HG02840 (cell line): ENCODE data around the gene UBR3.
"Not testable (repeated sequence)": the region's sequence is repeated elsewhere in the genome, so short reads cannot be mapped to it uniquely, and the experiment has no call there.

Experiments used
- ATAC-seq: cut with Tn5 transposase; IDR thresholded peaks from one replicate; pipeline ENCODE4 v1.9.1; 2021; ENCODE audit warnings: mild to moderate bottlenecking, moderate library complexity, moderate number of reproducible peaks; ENCODE audit not compliant: unreplicated experiment, low FRiP score

The UBR3 gene

GRCh38 chr2:169928463-169928864, 101.2 kb downstream of the UBR3 start:
- no peak for ATAC-seq

- ATAC-seq: no peak
Measured at GRCh38 chr2:169933124-169933711, 106.0 kb downstream of the UBR3 start.

GRCh38 chr2:169936652-169937051, 109.4 kb downstream of the UBR3 start:
- not testable (repeated sequence) for ATAC-seq

- ATAC-seq: no peak
Measured at GRCh38 chr2:169945515-169945914, 118.3 kb downstream of the UBR3 start.

DNA sequence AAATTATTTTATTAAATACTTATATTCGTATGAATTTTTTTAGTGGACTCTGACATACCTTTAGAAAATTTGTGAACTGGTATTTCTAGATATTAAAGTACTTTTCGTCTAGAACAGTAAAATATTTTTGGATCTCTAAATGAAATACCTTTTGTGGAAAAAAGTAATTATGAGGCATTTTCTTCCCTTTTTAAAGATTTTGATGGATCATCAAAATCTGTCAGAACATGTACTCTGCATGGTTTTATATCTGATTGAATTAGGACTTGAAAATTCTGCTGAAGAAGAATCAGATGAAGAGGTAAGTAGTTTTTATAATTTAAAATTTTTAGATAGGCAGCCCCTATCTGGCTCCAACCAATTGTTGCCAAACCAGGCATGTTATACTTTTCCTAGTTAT, 118.8 kb downstream of the UBR3 start:
- ATAC-seq: no peak

GRCh38 chr2:169946546-169946945, 119.3 kb downstream of the UBR3 start:
- ATAC-seq: no peak

DNA sequence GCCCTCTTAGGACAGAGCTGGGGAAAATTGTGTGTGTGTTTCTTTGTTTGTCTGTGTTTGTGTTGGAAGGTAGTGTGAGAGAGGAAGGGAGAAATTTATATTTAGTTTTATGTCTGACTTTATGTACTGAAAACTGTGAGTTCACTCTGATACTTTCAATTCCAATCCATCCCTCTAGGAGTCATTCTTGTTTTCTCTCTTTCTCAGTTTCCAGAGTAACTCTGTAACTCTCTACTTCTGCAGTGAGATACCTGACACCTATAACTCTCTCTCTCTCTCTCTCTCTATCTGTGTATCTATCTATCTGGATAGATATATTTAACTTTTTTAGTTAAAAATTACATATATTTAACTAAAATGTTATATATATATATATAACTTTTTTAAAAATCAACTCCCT, 128.7 kb downstream of the UBR3 start:
- no peak for ATAC-seq

- not testable (repeated sequence) for ATAC-seq
Measured at GRCh38 chr2:169957219-169957618, 130.0 kb downstream of the UBR3 start.

DNA sequence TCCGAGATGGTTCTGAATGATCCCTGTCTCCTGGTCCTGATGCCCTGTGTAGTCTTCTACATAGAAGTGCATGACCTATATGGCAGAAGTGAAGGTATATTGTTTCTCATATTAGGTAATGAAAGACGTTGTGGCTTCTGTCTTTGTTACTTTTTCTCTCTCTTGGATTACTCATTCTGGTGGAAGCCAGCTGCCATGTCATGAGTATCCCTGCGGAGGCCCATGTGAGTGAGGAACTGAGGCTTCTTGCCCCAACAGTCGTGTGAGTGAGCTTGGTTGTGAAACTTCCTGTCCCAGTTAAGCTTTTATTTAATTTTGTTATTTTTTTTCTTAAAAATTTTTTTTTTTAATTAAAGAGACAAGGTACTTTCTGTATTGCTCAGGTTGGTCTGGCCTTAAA, 134.7 kb downstream of the UBR3 start:
- no peak for ATAC-seq

- ATAC-seq: no peak
Measured at GRCh38 chr2:169963786-169964185, 136.5 kb downstream of the UBR3 start.

GRCh38 chr2:169964740-169965139, 137.5 kb downstream of the UBR3 start:
- no peak for ATAC-seq

DNA sequence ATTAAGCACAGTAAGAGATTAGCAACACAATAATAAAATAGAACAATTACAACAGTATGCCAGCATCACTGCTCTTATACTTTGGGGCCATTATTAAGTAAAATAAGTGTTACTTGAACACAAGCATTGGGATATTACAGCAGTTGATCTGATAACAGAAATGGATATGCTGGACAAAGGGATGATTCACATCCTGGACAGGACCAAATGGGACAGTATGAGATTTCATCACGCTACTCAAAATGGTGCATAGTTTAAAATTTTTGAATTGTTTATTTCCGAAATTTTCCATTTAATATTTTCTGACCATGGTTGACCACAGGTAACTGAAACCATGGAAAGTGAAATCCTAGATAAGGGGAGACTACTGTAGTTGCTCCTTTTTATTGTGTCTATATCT, 138.2 kb downstream of the UBR3 start:
- no peak for ATAC-seq

DNA sequence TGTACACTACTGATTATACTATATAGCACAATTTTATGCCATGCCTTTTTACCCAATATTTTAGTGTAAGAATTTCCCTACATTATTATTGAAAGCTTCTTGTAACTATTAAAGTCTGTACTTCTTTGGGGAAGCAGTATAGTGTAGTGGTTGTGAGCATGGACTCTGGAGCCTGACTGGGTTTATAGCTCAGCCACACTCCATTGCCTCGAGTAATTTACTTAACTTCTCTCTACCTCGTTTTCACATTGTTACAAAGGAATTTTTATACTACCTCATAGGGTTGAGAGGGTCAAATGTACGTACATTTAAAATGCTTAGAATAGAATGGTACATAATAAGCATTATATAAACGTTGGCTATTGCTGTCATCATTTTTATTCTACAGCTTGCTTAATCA, 139.2 kb downstream of the UBR3 start:
- ATAC-seq: no peak

GRCh38 chr2:169968743-169969142, 141.5 kb downstream of the UBR3 start:
- ATAC-seq: no peak

DNA sequence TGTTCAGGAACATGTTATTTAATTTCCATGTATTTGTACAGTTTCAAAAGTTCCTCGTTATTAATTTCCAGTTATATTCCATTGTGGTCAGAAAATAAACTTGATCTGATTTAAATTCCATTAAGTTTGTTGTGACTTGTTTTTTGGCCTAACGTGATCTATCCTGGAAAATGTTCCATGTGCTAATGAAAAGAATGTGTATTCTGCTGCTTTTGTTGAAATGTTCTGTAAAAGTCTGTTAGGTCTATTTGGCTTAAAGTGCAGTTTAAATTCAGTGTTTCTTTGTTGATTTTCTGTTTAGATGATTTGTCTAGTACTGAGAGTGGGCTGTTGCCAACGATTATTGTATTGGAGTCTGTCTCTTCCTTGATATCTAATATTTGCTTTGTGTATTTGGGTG, 148.0 kb downstream of the UBR3 start:
- no peak for ATAC-seq

- no peak for ATAC-seq
Measured at GRCh38 chr2:169976335-169976851, 149.1 kb downstream of the UBR3 start.

DNA sequence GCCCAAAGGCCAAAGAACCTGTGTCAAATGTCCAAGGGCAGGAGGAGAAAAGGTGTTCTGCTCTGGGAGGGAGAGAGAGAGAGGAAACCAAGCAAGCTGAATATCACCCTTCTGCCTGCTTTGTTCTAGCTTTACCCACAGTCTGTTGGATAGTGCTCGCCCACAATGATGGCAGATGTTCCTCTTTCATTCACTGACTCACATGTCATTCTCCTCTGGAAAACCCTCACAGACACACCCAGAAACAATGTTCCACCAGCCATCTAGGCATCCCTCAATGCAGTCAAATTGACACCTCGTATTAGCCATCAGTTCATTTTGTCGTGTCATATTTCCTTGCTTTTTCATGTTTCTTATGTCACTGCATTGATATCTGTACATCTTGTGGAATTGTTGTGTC, 150.3 kb downstream of the UBR3 start:
- no peak for ATAC-seq

DNA sequence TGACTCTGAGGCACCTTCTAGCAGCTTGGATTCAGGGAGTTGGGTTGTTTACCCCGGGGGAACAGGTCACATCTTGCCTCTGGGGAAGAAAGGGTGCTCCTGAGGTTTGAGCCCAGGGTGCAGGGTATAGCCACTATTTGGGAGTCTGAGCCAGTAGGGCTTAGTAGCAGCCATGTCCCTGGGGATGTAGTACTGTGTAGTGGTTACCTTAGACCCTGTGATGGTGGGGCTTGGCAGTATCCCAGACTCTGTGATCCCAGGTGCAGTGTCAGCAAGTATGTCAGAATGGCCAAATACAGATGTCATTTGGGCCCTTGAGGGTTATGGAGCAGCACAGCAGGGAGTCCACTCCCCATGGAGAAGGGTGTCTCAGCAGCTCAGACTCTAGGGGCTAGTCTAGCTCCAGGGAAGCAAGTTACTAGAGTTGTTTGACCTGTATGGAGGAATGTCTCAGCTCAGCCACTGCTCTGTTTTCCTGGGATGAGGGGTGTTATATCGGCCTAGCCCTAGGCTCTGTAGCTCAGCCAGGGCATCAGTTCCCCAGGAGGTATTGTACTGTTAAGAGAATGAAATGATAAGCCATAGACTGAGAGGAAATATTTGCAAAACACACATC, 151.3 kb downstream of the UBR3 start:
- no peak for ATAC-seq

DNA sequence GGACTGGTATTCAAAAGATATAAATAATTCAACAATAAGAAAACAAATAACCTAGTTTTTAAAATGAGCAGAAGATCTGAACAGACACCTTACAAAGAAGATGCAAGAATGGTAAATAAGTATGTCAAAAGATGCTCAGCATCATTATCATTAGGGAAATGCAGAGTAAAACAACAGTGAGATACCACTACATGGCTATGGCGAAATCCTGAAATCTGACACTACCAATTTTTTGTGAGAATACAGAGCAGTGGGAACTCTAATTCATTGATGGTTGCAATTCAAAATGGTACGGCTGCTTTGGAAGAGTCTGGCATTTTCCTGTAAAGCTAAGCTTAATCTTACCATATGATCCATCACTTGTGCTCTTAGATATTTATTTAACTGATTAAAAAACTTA, 151.8 kb downstream of the UBR3 start:
- no peak for ATAC-seq

GRCh38 chr2:169980001-169980400, 152.7 kb downstream of the UBR3 start:
- ATAC-seq: no peak

DNA sequence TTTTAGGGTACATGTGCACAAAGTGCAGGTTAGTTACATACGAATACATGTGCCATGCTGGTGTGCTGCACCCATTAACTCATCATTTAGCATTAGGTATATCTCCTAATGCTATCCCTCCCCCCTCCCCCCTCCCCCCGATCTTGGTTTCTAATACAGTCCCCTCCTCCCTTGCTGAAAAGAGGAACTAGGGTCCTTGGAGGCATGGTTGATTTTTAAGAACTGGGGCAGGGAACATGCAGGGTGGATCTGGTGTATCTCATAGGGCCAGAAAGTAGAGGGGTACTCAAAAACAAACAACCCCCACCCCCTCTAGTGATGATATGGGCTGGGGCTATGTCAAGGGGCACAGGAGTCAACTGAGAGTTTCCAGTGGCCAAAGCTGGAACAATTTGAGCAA, 153.4 kb downstream of the UBR3 start:
- no peak for ATAC-seq

DNA sequence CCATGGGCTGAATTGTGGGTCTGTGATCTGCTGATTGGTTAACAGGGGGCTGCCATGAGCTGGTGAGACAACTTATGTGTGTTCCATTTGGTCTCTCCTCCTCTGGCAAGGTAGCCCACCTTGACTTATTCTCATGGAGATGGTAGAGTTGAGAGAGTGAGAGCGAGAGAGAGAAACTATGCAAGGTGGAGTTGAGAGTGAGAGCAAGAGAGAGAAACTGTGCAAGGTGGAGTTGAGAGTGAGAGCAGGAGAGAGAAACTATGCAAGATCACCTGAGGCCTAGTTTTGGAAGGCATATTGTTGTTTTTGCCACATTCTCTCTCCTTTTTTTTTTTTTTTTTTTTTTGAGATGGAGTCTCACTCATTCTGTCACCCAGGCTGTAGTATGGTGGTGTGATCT, 155.7 kb downstream of the UBR3 start:
- no peak for ATAC-seq
